ENCODE measurements around the gene PTPN7.
"Not testable (repeated sequence)": the region's sequence is repeated elsewhere in the genome, so short reads cannot be mapped to it uniquely, and the experiment has no call there.

The PTPN7 gene

GRCh38 chr1:202160377-202160940 is at the start of gene PTPN7:
TSS of gene PTPN7 (minus strand) at chr1:202160602. CDS start at chr1:202159402, 1,200 bp downstream.
- no peak for DNase-seq

GRCh38 chr1:202208351-202208857 is 48.0 kb upstream of the PTPN7 start:
- DNase-seq, result no peak

GRCh38 chr1:202207292-202207691 is 46.9 kb upstream of the PTPN7 start:
- DNase-seq, result peak; percentile 92

- peak; percentile 16 for DNase-seq
These were observed 45.3 kb upstream of the PTPN7 start for GRCh38 chr1:202205523-202206190.

GRCh38 chr1:202204065-202204464 is 43.7 kb upstream of the PTPN7 start:
- no peak for DNase-seq

GRCh38 chr1:202203238-202204039 is 43.0 kb upstream of the PTPN7 start:
- no peak for DNase-seq

- no peak for DNase-seq
These were observed 42.2 kb upstream of the PTPN7 start for GRCh38 chr1:202202500-202203168.

GRCh38 chr1:202201971-202202370 is 41.6 kb upstream of the PTPN7 start:
- DNase-seq, result no peak

GRCh38 chr1:202201266-202201665 is 40.9 kb upstream of the PTPN7 start:
- no peak for DNase-seq

GRCh38 chr1:202200669-202201068 is 40.3 kb upstream of the PTPN7 start:
- DNase-seq, result no peak

GRCh38 chr1:202200112-202200548 is 39.7 kb upstream of the PTPN7 start:
- no peak for DNase-seq

GRCh38 chr1:202199040-202199889 is 38.9 kb upstream of the PTPN7 start:
- DNase-seq, result no peak

- DNase-seq, result no peak
These were observed 37.9 kb upstream of the PTPN7 start for GRCh38 chr1:202198366-202198724.

GRCh38 chr1:202197653-202198365 is 37.4 kb upstream of the PTPN7 start:
- no peak for DNase-seq

- DNase-seq, result no peak
These were observed 33.9 kb upstream of the PTPN7 start for GRCh38 chr1:202194328-202194648.

- no peak for DNase-seq
These were observed 33.4 kb upstream of the PTPN7 start, which contains the start of gene LGR6 for GRCh38 chr1:202193614-202194327. TSS of gene LGR6 (plus strand) at chr1:202193799. CDS start at chr1:202193990, 191 bp downstream.

- DNase-seq, result peak; percentile 63
These were observed 32.6 kb upstream of the PTPN7 start for GRCh38 chr1:202192770-202193613.

- not testable (repeated sequence) for DNase-seq
These were observed 31.0 kb upstream of the PTPN7 start for GRCh38 chr1:202191391-202191790.

- no peak for DNase-seq
These were observed 29.7 kb upstream of the PTPN7 start for GRCh38 chr1:202189918-202190715.

All from NCI-H1694 (cell line).